NCI-H2196 (cell line): ENCODE results near the gene HMHB1.
A peak's percentile ranks its signal among the peaks of the same experiment; 100 is the strongest.

Experiments used
- DNase-seq: peaks from one replicate; lab custom pipeline; 2025; ENCODE audit not compliant: unreplicated experiment; lab: John Stamatoyannopoulos, UW

The HMHB1 gene

DNA sequence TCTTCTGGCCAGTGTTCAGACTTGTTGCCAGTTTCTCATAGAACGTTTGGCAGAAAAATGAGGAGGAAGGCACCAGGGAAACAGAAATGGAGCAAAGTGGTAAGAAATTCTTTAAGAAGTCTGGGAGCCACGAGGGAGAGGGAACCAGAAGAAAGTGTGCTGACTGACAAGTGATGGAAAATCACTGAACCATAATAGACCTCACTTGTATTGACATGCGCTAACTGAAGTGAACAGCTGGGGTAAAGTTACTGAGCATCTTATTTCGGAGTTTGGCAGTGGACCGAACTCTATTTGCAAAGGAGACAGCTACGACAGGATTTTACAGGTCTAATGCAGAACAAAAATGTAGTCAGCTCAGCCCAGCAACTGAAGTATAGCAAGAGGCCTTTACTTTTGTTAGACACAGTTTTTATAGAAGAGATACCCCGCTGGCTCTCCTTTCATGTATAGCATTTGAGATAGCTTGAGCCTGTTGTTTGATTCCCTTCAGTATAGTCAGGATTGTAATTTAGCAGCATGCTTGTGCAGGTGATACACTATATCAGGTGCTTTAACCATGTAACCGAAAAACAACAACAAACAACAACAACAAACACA lies 53.6 kb downstream of the HMHB1 start:
- DNase-seq: peak; percentile 22
